Nephron (organoid): ENCODE measurements around the gene PGM2L1.
A peak's percentile ranks its signal among the peaks of the same experiment; 100 is the strongest.

ENCODE experiments used
- H3K27ac Mint-ChIP-seq, 3 experiments: 2 replicates each; pipeline ENCODE4 v1.8.0; 2020; ENCODE audit warnings: mixed read lengths in 3 of 3, mild to moderate bottlenecking in 2 of 3, moderate library complexity in 1 of 3
- H3K27me3 Mint-ChIP-seq: 2 replicates; pipeline ENCODE4 v1.8.0; 2021; ENCODE audit warnings: low read depth, mild to moderate bottlenecking, moderate library complexity, mixed read lengths
- H3K36me3 Mint-ChIP-seq: 2 replicates; pipeline ENCODE4 v1.8.0; 2020; ENCODE audit warnings: low read depth, mixed read lengths
- H3K4me1 Mint-ChIP-seq: 2 replicates; pipeline ENCODE4 v1.8.0; 2020; ENCODE audit warnings: mixed read lengths
- H3K4me3 Mint-ChIP-seq, 3 experiments: 2 replicates each; pipeline ENCODE4 v1.8.0; 2020; ENCODE audit warnings: mild to moderate bottlenecking in 3 of 3, mixed read lengths in 3 of 3, moderate library complexity in 2 of 3
- H3K9me3 Mint-ChIP-seq: 2 replicates; pipeline ENCODE4 v1.8.0; 2020; ENCODE audit warnings: mixed read lengths
- TF ChIP-seq, protein P1 (sequence below), 3 experiments: fragments of 200-600 bp; sonication (generic); IDR thresholded peaks; one replicate each; pipeline ENCODE4 v1.5.0; 2021; ENCODE audit warnings: antibody characterized with exemption in 3 of 3; ENCODE audit not compliant: unreplicated experiment in 3 of 3

PGM2L1 gene

GRCh38 chr11:74398244-74399159 is at the start of gene PGM2L1:
TSS of gene PGM2L1 (minus strand) at chr11:74398433. CDS start at chr11:74398161, 272 bp downstream.
- no peaks in the 10 kb centered on the region for H3K36me3 Mint-ChIP-seq
- no peaks in the 10 kb centered on the region for H3K27me3 Mint-ChIP-seq
- H3K4me3 Mint-ChIP-seq: peak within 1 kb of the TSS; percentile 91 to 94 (median 93)
- peak within 1 kb of the TSS; percentile 88 to 99 (median 97) for H3K27ac Mint-ChIP-seq
- no peaks in the 10 kb centered on the region for H3K4me1 Mint-ChIP-seq
- TF ChIP-seq, protein P1, sequence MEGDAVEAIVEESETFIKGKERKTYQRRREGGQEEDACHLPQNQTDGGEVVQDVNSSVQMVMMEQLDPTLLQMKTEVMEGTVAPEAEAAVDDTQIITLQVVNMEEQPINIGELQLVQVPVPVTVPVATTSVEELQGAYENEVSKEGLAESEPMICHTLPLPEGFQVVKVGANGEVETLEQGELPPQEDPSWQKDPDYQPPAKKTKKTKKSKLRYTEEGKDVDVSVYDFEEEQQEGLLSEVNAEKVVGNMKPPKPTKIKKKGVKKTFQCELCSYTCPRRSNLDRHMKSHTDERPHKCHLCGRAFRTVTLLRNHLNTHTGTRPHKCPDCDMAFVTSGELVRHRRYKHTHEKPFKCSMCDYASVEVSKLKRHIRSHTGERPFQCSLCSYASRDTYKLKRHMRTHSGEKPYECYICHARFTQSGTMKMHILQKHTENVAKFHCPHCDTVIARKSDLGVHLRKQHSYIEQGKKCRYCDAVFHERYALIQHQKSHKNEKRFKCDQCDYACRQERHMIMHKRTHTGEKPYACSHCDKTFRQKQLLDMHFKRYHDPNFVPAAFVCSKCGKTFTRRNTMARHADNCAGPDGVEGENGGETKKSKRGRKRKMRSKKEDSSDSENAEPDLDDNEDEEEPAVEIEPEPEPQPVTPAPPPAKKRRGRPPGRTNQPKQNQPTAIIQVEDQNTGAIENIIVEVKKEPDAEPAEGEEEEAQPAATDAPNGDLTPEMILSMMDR (IDR thresholded peaks at IDR 0.05; ENCODE audit: unreplicated experiment in 3 of 3): no peak
- H3K9me3 Mint-ChIP-seq: no peaks in the 10 kb centered on the region

DNA sequence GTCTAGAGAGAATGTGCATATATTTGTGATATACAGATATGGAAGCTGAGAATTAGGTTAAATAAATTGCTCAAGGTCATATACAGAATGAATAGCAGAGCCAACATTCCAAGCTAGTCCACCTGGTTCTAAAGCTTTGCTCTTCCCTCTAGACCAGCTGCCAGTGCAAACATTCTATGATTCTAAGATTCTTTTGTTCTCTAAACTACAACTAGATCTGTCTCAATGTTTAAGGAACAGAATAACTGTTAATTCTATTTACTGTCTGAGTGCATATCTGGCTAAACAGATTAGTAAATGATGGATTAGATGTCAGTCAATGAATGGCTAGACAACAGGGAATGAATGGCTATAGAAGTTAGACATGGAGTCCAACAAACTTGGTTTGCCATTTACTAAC is 49.5 kb upstream of the PGM2L1 start:
- Mint-ChIP-seq H3K4me1 (peaks cover 32% of the 10 kb centered on the region), H3K36me3 (no peaks in the 10 kb centered on the region), H3K4me3 (no peak overlapping the region), H3K27ac (no peak overlapping the region), H3K9me3 (no peaks in the 10 kb centered on the region), H3K27me3 (no peaks in the 10 kb centered on the region)
- TF ChIP-seq, protein P1 (IDR thresholded peaks at IDR 0.05; ENCODE audit: unreplicated experiment in 3 of 3): no peak

- Mint-ChIP-seq H3K36me3 (no peaks in the 10 kb centered on the region), H3K27me3 (no peaks in the 10 kb centered on the region), H3K4me3 (no peak overlapping the region), H3K9me3 (no peaks in the 10 kb centered on the region), H3K27ac (peak overlapping the region in 1 of 3 experiments; percentile 6), H3K4me1 (peaks cover 38% of the 10 kb centered on the region)
- TF ChIP-seq, protein P1 (IDR thresholded peaks at IDR 0.05; ENCODE audit: unreplicated experiment in 3 of 3): no peak
Observed at GRCh38 chr11:74446532-74446938, 48.3 kb upstream of the PGM2L1 start.

DNA sequence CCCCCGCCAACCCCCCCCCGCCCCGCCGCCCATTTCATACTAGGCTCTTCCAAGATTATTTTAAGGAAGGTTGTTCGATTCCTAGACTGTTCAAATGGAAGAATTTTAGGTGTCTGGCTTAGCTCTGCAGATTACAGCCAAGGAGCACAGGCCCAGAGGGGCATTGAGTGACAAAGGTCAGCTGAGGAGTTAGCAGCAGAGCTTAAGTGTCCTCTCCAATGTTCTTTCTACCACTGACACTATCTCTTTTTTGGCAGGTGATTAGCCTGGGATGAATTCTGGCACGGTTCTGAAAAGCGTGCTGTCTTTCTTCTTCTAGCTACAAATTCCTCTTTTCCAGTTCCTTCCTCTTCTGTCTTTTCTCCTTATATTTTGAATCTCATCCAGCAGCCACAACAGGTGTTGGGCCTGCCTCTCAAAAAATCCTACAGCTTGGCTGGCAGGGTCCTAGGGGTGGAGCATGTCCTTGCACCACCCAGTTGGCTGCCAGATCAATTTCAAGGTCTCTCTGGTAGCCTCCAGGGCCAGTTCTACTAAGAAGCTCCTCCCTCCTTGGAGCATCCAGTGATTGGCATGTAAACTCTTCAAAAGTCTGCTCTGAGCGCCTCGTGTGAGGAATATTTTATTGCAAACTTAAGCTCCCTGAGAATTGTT is 46.1 kb upstream of the PGM2L1 start:
- H3K4me3 Mint-ChIP-seq: peak overlapping the region in 2 of 3 experiments; percentile 8 to 17
- peak overlapping the region in 2 of 3 experiments; percentile 20 to 37 for H3K27ac Mint-ChIP-seq
- H3K27me3 Mint-ChIP-seq: no peaks in the 10 kb centered on the region
- H3K4me1 Mint-ChIP-seq: peaks cover 38% of the 10 kb centered on the region
- TF ChIP-seq, protein P1 (IDR thresholded peaks at IDR 0.05; ENCODE audit: unreplicated experiment in 3 of 3): no peak
- H3K36me3 Mint-ChIP-seq: no peaks in the 10 kb centered on the region
- H3K9me3 Mint-ChIP-seq: no peaks in the 10 kb centered on the region

- no peaks in the 10 kb centered on the region for H3K36me3 Mint-ChIP-seq
- no peaks in the 10 kb centered on the region for H3K9me3 Mint-ChIP-seq
- no peaks in the 10 kb centered on the region for H3K27me3 Mint-ChIP-seq
- TF ChIP-seq, protein P1 (IDR thresholded peaks at IDR 0.05; ENCODE audit: unreplicated experiment in 3 of 3): peak in 1 of 3 experiments; percentile 13
- H3K4me3 Mint-ChIP-seq: peak overlapping the region in 2 of 3 experiments; percentile 6 to 12
- peak overlapping the region; percentile 19 to 57 (median 42) for H3K27ac Mint-ChIP-seq
- peaks cover 38% of the 10 kb centered on the region for H3K4me1 Mint-ChIP-seq
Observed at GRCh38 chr11:74443071-74443864, 45.0 kb upstream of the PGM2L1 start.
